ENCODE results near the gene ZZZ3.

Gene ZZZ3

DNA sequence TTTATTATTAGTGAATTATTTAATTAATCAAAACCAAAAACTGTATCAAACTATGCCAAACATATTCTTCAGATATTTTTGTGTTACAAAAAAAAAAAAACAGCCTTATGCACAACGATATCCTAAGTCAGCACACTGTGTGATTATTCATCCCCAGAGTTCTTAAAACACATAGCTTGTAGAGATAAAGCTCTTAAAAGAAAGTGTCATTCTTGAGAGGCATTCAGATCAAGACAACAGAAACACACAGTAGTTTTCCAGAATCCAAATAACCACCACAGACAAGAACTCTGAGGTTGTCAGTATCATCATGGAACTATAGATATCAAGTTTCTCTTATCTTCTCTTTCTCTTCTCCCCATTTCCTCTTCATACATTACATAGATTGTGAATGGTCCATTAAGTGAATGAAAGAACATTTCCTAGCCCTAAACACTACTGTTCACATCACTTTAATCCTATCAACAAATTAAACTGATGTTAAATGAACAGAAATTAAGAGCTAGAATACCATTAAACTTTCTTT lies 13.5 kb downstream of the ZZZ3 start:
- Histone ChIP-seq H3K36me3 (no peaks in the 10 kb centered on the region), H3K4me1 (peaks cover 0 to 64% (median 20%) of the 10 kb centered on the region in 4 donors), H3K9me3 (no peaks in the 10 kb centered on the region), H3K4me3 (no peak overlapping the region), H3K27me3 (no peaks in the 10 kb centered on the region), H3K27ac (no peak overlapping the region)
- intact Hi-C loops (cut with DNase I; ENCODE audit: low total_unique reads) = loop anchor here (5.0 kb wide), 1 partner anchor 317 kb away; no protein-coding TSS in a partner anchor
- TF ChIP-seq, protein P1, sequence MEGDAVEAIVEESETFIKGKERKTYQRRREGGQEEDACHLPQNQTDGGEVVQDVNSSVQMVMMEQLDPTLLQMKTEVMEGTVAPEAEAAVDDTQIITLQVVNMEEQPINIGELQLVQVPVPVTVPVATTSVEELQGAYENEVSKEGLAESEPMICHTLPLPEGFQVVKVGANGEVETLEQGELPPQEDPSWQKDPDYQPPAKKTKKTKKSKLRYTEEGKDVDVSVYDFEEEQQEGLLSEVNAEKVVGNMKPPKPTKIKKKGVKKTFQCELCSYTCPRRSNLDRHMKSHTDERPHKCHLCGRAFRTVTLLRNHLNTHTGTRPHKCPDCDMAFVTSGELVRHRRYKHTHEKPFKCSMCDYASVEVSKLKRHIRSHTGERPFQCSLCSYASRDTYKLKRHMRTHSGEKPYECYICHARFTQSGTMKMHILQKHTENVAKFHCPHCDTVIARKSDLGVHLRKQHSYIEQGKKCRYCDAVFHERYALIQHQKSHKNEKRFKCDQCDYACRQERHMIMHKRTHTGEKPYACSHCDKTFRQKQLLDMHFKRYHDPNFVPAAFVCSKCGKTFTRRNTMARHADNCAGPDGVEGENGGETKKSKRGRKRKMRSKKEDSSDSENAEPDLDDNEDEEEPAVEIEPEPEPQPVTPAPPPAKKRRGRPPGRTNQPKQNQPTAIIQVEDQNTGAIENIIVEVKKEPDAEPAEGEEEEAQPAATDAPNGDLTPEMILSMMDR (IDR thresholded peaks at IDR 0.05) = no peak
- no peak for DNase-seq

DNA sequence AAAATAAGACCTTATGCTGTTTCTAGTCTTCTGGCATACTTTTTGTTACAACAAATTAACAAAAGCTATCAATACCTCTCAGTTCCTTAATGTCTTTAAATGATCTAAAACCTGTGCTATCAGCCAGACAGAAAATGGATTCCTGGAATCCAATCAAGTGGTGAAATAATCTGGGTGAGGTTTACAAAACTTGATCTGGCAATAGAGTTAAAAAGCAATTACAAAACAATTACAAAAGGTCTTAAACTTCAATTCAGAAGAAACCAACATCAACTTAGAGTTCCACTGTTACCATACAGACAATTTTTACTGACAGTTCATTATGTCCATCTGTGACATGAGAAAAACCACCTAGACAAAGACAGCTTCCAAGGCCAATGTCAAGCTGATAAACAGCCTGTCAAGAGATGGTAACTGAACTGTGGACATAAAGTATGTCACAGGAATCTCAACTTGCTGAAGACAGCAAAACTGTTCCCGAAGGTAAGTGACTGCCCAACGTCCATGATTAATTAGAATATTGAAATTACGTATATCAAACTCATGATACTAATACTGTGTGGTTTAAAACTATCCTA lies 17.4 kb downstream of the ZZZ3 start:
- Histone ChIP-seq H3K4me1 (peaks cover 0 to 41% (median 9%) of the 10 kb centered on the region in 4 donors), H3K27me3 (no peaks in the 10 kb centered on the region), H3K4me3 (no peak overlapping the region), H3K27ac (no peak overlapping the region), H3K9me3 (no peaks in the 10 kb centered on the region), H3K36me3 (no peaks in the 10 kb centered on the region)
- TF ChIP-seq, protein P1 (IDR thresholded peaks at IDR 0.05) = no peak
- intact Hi-C loops (cut with DNase I; ENCODE audit: low total_unique reads) = loop anchor here (5.0 kb wide), 1 partner anchor 313 kb away; no protein-coding TSS in a partner anchor
- no peak for DNase-seq

DNA sequence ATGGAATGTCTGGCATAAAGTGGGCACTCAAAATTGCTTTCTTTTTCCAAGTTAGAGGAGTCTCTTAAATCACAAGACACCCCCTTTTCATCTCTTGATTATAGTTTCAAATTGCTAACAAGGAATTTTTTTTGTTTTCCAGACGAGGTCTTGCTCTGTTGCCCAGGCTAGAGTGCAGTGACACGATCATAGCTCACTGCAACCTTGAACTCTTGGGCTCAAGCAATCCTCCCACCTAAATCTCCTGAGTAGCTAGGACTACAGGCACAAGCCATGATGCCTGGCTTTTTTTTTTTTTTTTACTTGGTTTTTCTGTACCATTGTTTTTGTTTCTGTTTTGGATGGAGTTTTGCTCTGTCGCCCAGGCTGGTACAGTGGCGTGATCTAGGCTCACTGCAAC lies 20.8 kb downstream of the ZZZ3 start:
- intact Hi-C loops (cut with DNase I; ENCODE audit: low total_unique reads) = no loop called here
- Histone ChIP-seq H3K27ac (no peak overlapping the region), H3K4me3 (no peak overlapping the region), H3K9me3 (no peaks in the 10 kb centered on the region), H3K27me3 (no peaks in the 10 kb centered on the region), H3K36me3 (no peaks in the 10 kb centered on the region), H3K4me1 (peaks cover 0 to 18% (median 5%) of the 10 kb centered on the region in 4 donors)
- TF ChIP-seq, protein P1 (IDR thresholded peaks at IDR 0.05) = no peak
- no peak for DNase-seq

DNA sequence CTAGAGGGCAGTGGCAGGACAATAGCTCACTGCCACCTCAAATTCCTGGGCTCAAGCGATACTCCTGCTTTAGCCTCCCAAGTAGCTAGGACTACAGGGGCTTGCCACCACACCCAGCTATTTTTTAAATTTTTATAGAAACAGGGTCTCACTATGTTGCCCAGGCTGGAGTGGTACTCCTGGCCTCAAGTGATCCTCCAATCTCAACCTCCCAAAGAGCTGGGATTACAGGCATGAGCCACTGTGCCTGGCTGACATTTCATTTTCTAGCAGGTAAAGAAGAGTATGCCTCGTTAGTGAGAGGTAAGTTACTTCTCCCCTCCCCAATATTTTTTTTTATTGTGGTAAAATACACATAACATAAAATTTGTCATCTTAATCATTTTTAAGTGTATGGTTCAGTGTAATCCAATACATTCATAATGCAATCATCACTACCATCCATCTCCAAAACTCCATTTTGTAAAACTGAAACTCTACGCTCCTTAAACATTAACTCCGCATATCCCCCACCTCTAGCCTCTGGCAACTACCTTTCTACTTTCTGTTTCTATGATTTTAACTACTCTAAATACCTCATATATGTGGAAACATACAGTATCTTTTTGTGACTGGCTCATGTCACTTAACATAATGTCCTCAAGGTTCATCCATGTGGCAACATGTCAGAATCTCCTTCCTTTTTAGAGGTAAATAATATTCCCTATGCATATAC lies 22.4 kb downstream of the ZZZ3 start:
- intact Hi-C loops (cut with DNase I; ENCODE audit: low total_unique reads) = no loop called here
- TF ChIP-seq, protein P1 (IDR thresholded peaks at IDR 0.05) = no peak

DNA sequence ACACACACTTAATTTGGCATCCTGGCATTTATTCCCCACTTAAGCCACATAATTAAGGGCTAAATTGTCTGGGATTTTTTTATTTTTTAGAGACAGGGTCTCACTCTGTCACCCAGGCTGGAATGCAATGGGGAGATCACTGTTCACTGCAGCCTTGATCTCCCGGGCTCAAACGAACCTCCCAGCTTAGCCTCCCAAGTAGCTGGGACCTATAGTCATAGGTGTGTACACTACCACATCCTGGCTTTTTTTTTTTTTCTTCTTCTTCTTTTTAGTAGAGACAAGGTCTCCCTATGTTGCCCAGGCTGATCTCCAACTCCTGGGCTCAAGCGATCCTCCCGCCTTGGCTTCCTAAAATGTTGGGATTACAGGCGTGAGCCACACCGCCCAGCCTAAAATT lies 24.2 kb downstream of the ZZZ3 start:
- TF ChIP-seq, protein P1 (IDR thresholded peaks at IDR 0.05) = no peak
- H3K9me3 ChIP-seq = no peaks in the 10 kb centered on the region
- intact Hi-C loops (cut with DNase I; ENCODE audit: low total_unique reads) = no loop called here
- H3K27ac ChIP-seq = no peak overlapping the region
- H3K27me3 ChIP-seq = no peaks in the 10 kb centered on the region
- H3K36me3 ChIP-seq = no peaks in the 10 kb centered on the region
- H3K4me3 ChIP-seq = no peak overlapping the region
- peaks cover 0 to 4% (median 0%) of the 10 kb centered on the region in 4 donors for H3K4me1 ChIP-seq
- no peak for DNase-seq

More for the DNA sequence above, 22.4 kb downstream of the ZZZ3 start:
- peaks cover 0 to 9% (median 4%) of the 10 kb centered on the region in 4 donors for H3K4me1 ChIP-seq
- DNase-seq = no peak
- no peak overlapping the region for H3K27ac ChIP-seq
- H3K4me3 ChIP-seq = no peak overlapping the region
- H3K27me3 ChIP-seq = no peaks in the 10 kb centered on the region
- no peaks in the 10 kb centered on the region for H3K36me3 ChIP-seq
- H3K9me3 ChIP-seq = no peaks in the 10 kb centered on the region

All from tibial artery (tissue), 4 donors.